B cell (primary cell): Measurements from ENCODE around the gene CCDC54. TPM values are rescaled to one million over a fixed set of nuclear protein-coding genes. Genes with fewer than 3 reads are reported as not detected.

ENCODE experiments used
- ATAC-seq: fragments of 200-7000 bp; cut with Tn5 transposase; one replicate; pipeline ENCODE4 v1.10.0; 2021; ENCODE audit warnings: low read depth, mild to moderate bottlenecking, moderate number of reproducible peaks, moderate library complexity
- CTCF ChIA-PET: fragments of 350-600 bp; sonication (Branson Sonifier 250); formaldehyde crosslinking; loops from one replicate; lab custom pipeline; 2021; ENCODE audit warnings: antibody characterized with exemption, inconsistent platforms; lab: Charles Lee
- POLR2A ChIA-PET: fragments of 350-600 bp; sonication (Branson Sonifier 250); formaldehyde crosslinking; loops from one replicate; lab custom pipeline; 2021; ENCODE audit warnings: antibody characterized with exemption; lab: Charles Lee
- DNase-seq: peaks from one replicate; pipeline ENCODE4 v3.0.0; 2013
- H2AFZ ChIP-seq: 2 replicates; pipeline ENCODE4 v1.6.1; 2012; ENCODE audit warnings: mild to moderate bottlenecking, low read depth, low read length; ENCODE audit not compliant: insufficient read depth, poor library complexity, severe bottlenecking
- H3K27ac ChIP-seq, 2 donors: 1 replicate in 1 of 2; 2 replicates in 1 of 2; pipeline ENCODE4 v1.5.1; 2012 to 2013; ENCODE audit warnings: low read length in 2 of 2, mild to moderate bottlenecking in 2 of 2, moderate library complexity in 1 of 2
- H3K27me3 ChIP-seq, 4 experiments: fragments of 200-600 bp in 1 of 4; sonication (generic) in 1 of 4; replicated peaks in 1 of 4; 1 replicate in 2 of 4; 2 replicates in 2 of 4; pipeline versions ENCODE4 v1.6.1 to v1.7.0; 2013 to 2016; ENCODE audit warnings: low read length in 3 of 4, mild to moderate bottlenecking in 2 of 4, mixed read lengths in 1 of 4, moderate library complexity in 1 of 4; ENCODE audit not compliant: insufficient read depth in 4 of 4, control insufficient read depth in 3 of 4; ENCODE audit errors: control extremely low read depth in 1 of 4
- H3K36me3 ChIP-seq, 2 experiments: replicated peaks in 1 of 2; 1 replicate in 1 of 2; 2 replicates in 1 of 2; pipeline versions ENCODE4 v1.6.1 to v1.7.1; 2013; ENCODE audit warnings: low read length in 1 of 2; ENCODE audit not compliant: insufficient read depth in 2 of 2, control insufficient read depth in 1 of 2; ENCODE audit errors: control extremely low read depth in 1 of 2, extremely low read depth in 1 of 2
- H3K4me1 ChIP-seq, 2 donors: fragments of 200-600 bp in 1 of 2; sonication (generic) in 1 of 2; 1 replicate in 1 of 2; 2 replicates in 1 of 2; pipeline versions ENCODE4 v1.5.1 to v1.6.1; 2013 to 2017; ENCODE audit warnings: low read length in 2 of 2; ENCODE audit not compliant: control insufficient read depth in 2 of 2, insufficient read depth in 2 of 2
- H3K4me2 ChIP-seq: replicated peaks from 2 replicates; pipeline ENCODE3; 2012; ENCODE audit warnings: mild to moderate bottlenecking, low read depth, low read length; ENCODE audit not compliant: poor library complexity, severe bottlenecking
- H3K4me3 ChIP-seq, 5 experiments: fragments of 200-600 bp in 1 of 5; sonication (generic) in 1 of 5; 1 replicate in 3 of 5; 2 replicates in 2 of 5; pipeline versions ENCODE4 v1.5.1 to v1.7.0; 2011 to 2016; ENCODE audit warnings: low read length in 4 of 5, mild to moderate bottlenecking in 4 of 5, low read depth in 2 of 5, control low read depth in 1 of 5, moderate library complexity in 1 of 5; ENCODE audit not compliant: insufficient read depth in 1 of 5; ENCODE audit errors: control extremely low read depth in 1 of 5, extremely low read depth in 1 of 5
- H3K79me2 ChIP-seq: fragments of 200-600 bp; sonication (generic); one replicate; pipeline ENCODE4 v1.6.0; 2016; ENCODE audit warnings: low read length; ENCODE audit not compliant: control insufficient read depth, insufficient read depth
- H3K9ac ChIP-seq: fragments of 200-600 bp; sonication (generic); 2 replicates; pipeline ENCODE4 v1.6.1; 2017; ENCODE audit warnings: mild to moderate bottlenecking, low read length, moderate library complexity
- H3K9me3 ChIP-seq, 3 donors: one replicate each; pipeline versions ENCODE4 v1.6.1 to v1.7.1; 2013; ENCODE audit warnings: low read length in 2 of 3; ENCODE audit not compliant: control insufficient read depth in 2 of 3, insufficient read depth in 1 of 3; ENCODE audit errors: control extremely low read depth in 1 of 3
- H4K20me1 ChIP-seq: 2 replicates; pipeline ENCODE4 v1.6.0; 2012; ENCODE audit warnings: mild to moderate bottlenecking, low read length; ENCODE audit not compliant: insufficient read depth, control insufficient read depth, poor library complexity, severe bottlenecking
- H3K27ac Mint-ChIP-seq: one replicate; pipeline ENCODE4 v1.8.0; 2021; ENCODE audit warnings: mixed read lengths
- H3K27me3 Mint-ChIP-seq: one replicate; pipeline ENCODE4 v1.8.0; 2021; ENCODE audit warnings: mixed read lengths
- H3K4me1 Mint-ChIP-seq: one replicate; pipeline ENCODE4 v1.8.0; 2021; ENCODE audit warnings: mixed read lengths
- H3K4me3 Mint-ChIP-seq: one replicate; pipeline ENCODE4 v1.8.0; 2021; ENCODE audit warnings: mixed read lengths
- H3K9me3 Mint-ChIP-seq: one replicate; pipeline ENCODE4 v1.8.0; 2022; ENCODE audit warnings: mixed read lengths; ENCODE audit not compliant: insufficient read depth
- CTCF ChIP-seq: fragments of 200-600 bp; IDR thresholded peaks from one replicate; pipeline ENCODE4 v1.8.0; 2022; ENCODE audit warnings: antibody characterized with exemption, mild to moderate bottlenecking
- EZH2 ChIP-seq: IDR thresholded peaks from 2 replicates; pipeline ENCODE4 v1.6.1; 2012; ENCODE audit warnings: borderline replicate concordance, low read depth, mild to moderate bottlenecking, moderate library complexity, low read length; ENCODE audit not compliant: insufficient read depth, poor library complexity, severe bottlenecking
- WGBS: methylation state at CpG from one replicate; pipeline ENCODE4 v1.1.5; 2013; ENCODE audit warnings: missing lambda C conversion rate; ENCODE audit not compliant: insufficient coverage; 5-methylcytosine and 5-hydroxymethylcytosine counted together
- intact Hi-C: fragments of 100-400 bp; cut with micrococcal nuclease; formaldehyde crosslinking; loops from one replicate; pipeline ENCODE4 v1.10.0; 2022
- polyA plus RNA-seq: library from polyadenylated mRNA; depleted of rRNA; stranded (reverse); fragments of >200 nt; gene quantifications from 2 replicates; pipeline ENCODE4 v1.2.3, GENCODE V29; 2012
- total RNA-seq, 2 donors: library from RNA; stranded (reverse); fragments of 120-200 nt in 1 of 2; gene quantifications; 1 replicate in 1 of 2; 2 replicates in 1 of 2; pipeline versions ENCODE4 v1.2.3 to v1.2.4, GENCODE V29; 2013 to 2022

Gene CCDC54
- total and polyA plus RNA-seq, 2 donors (not counting 1 experiment from before 2014, with no cell fraction given): not detected

GRCh38 chr3:107387555-107387954 lies 10.3 kb downstream of the CCDC54 start:
- intact Hi-C loops: no loop called here
- Histone ChIP-seq H3K9me3 (no peaks in the 10 kb centered on the region), H4K20me1 (no peaks in the 10 kb centered on the region), H3K4me2 (no peak overlapping the region), H3K27ac (no peak overlapping the region), H3K9ac (no peak overlapping the region), H3K4me1 (no peaks in the 10 kb centered on the region), H3K4me3 (no peak overlapping the region), H3K27me3 (no peaks in the 10 kb centered on the region), H3K79me2 (no peaks in the 10 kb centered on the region), H2AFZ (no peak overlapping the region), H3K36me3 (no peaks in the 10 kb centered on the region)
- Mint-ChIP-seq H3K27ac (no peak overlapping the region), H3K4me1 (no peaks in the 10 kb centered on the region), H3K27me3 (no peaks in the 10 kb centered on the region), H3K4me3 (no peak overlapping the region), H3K9me3 (no peaks in the 10 kb centered on the region)
- DNase-seq (no peak), ATAC-seq (no peak)
- ChIA-PET CTCF (no interaction called here), POLR2A (no interaction called here)
- TF ChIP-seq CTCF (no peak), EZH2 (no peak)
- no CpG with 5 or more reads among the region's 3 CpGs for WGBS

GRCh38 chr3:107392549-107393165 lies 15.4 kb downstream of the CCDC54 start:
- H3K4me1 Mint-ChIP-seq: peaks cover 5% of the 10 kb centered on the region
- Histone ChIP-seq H3K4me1 (peaks cover 0 to 4% of the 10 kb centered on the region in 2 donors), H4K20me1 (no peaks in the 10 kb centered on the region), H3K27ac (no peak overlapping the region), H2AFZ (no peak overlapping the region), H3K9ac (no peak overlapping the region), H3K9me3 (no peaks in the 10 kb centered on the region), H3K4me2 (no peak overlapping the region), H3K79me2 (no peaks in the 10 kb centered on the region), H3K36me3 (no peaks in the 10 kb centered on the region), H3K27me3 (no peaks in the 10 kb centered on the region), H3K4me3 (no peak overlapping the region)
- ChIA-PET POLR2A (no interaction called here), CTCF (no interaction called here)
- no peak overlapping the region for H3K4me3 Mint-ChIP-seq
- no peak for DNase-seq
- TF ChIP-seq EZH2: no peak
- no peak for TF ChIP-seq CTCF
- intact Hi-C loops: no loop called here
- no peak for ATAC-seq
- no peak overlapping the region for H3K27ac Mint-ChIP-seq
- WGBS: 100% methylated on average over 1 of the region's 3 CpGs
- H3K9me3 Mint-ChIP-seq: no peaks in the 10 kb centered on the region
- no peaks in the 10 kb centered on the region for H3K27me3 Mint-ChIP-seq
